Midbrain (tissue), 1 donor: Measurements from ENCODE around the gene PIK3R1.

Experiments
- DNase-seq: peaks from one replicate; lab custom pipeline; 2025; lab: John Stamatoyannopoulos, UW

The PIK3R1 gene

GRCh38 chr5:68271124-68271523 lies 55.6 kb downstream of the PIK3R1 start:
- no peak for DNase-seq

- no peak for DNase-seq
These were observed 56.7 kb downstream of the PIK3R1 start for GRCh38 chr5:68272289-68272688.

GRCh38 chr5:68273717-68274409 lies 58.3 kb downstream of the PIK3R1 start:
- DNase-seq: no peak

DNA sequence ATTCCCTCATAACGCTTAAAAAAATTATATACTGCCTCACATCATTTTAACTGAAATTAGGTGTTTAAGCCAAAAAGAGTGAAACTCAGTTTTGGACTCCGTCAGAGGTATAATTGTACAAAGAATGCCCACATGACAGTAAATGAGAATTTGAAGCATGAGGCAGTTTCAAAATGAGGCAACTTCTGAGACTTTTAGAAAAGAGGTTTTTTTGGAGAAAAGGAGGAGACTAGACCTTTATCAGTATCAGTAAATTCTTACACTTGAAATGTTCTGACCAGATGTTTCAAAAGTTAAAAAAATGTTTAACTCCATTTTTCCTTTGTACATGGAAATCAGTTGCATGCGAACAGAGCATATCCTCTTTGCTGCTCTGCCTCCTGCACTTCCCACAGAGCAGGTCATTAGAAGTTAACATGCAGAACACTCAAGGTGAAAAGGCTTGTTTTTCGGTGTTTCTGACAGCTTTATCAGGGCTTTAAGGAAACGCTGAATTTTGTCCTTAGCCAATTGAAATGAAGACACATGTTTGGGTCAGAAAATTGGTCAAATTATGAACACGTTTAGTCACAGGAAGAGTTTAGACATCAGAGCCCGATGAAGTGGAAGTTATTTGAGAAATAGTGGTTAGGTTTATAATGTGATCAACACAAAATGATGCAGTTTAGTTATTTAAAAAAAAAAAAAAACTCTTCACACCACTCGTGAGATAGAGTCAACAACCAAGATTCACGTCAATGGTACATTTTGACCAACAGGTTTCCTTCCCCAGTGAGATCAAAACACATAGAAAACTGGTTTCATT lies 59.5 kb downstream of the PIK3R1 start:
- DNase-seq: no peak

- no peak for DNase-seq
These were observed 61.2 kb downstream of the PIK3R1 start for GRCh38 chr5:68276740-68277139.

GRCh38 chr5:68277431-68277830 lies 61.9 kb downstream of the PIK3R1 start:
- no peak for DNase-seq

- DNase-seq: no peak
These were observed 64.4 kb downstream of the PIK3R1 start for GRCh38 chr5:68279984-68280383.

- no peak for DNase-seq
These were observed 66.4 kb downstream of the PIK3R1 start for GRCh38 chr5:68282001-68282400.

DNA sequence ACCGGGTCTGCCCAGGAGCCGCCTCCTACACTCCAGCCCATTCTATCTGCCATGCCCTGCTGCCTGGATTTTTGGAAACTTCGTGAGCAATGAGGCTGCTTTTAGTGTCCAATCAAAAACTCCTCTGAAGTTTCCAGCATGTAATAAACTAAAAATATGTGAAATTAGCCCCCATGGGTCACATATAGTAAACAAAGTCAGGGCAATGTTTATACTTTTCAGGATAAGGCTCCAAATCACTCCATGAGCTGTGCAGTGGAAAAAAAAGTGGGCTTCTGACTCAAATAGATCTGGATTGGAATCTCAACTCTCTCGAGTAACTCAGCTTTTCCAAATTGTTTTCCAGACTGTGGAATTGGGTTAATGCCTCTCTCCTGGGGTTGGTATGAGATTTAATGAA lies 68.2 kb downstream of the PIK3R1 start:
- no peak for DNase-seq

GRCh38 chr5:68285075-68285840 lies 69.7 kb downstream of the PIK3R1 start:
- no peak for DNase-seq

- peak; percentile 83 for DNase-seq
These were observed 70.5 kb downstream of the PIK3R1 start for GRCh38 chr5:68285851-68286611.

DNA sequence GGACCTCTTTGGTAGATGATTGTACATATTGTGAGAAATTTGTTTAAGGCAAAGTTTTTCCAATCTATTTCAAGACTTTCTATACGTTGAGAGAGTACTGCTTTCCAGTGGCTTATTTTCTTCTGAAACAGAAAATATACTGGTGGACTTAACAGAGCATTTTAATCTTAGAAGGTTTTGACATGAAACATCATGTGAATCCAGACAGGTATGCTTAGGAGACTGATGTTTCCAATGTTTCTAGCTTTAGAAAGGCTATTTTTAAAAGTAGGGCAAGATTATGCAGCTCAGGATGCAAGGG lies 71.0 kb downstream of the PIK3R1 start:
- DNase-seq: no peak

GRCh38 chr5:68287631-68287975 lies 72.0 kb downstream of the PIK3R1 start:
- no peak for DNase-seq

GRCh38 chr5:68287976-68288706 lies 72.6 kb downstream of the PIK3R1 start:
- peak; percentile 91 for DNase-seq

DNA sequence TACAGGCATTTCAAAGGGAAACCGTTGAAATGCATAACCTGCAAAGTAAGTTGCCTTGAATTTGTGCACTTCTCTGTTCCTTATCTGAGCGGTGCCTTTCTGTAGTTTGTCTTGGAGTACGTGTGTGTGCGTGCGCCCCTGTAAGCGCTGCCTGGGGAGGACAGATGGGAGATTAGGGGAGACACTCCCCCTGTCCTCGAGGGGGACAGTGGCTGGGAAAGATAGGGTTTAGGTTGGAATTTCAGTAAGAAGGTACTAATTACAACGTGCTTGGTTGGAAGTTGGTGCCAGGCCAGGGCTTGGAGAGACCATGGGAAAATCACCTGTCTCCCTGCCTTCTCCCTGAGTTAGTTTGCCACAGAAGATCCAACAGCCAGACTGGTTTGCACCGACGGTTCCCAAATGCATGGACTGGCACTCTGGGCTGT lies 73.2 kb downstream of the PIK3R1 start:
- peak; percentile 30 for DNase-seq

GRCh38 chr5:68289498-68289897 lies 73.9 kb downstream of the PIK3R1 start:
- DNase-seq: no peak

GRCh38 chr5:68290260-68290674 lies 74.7 kb downstream of the PIK3R1 start:
- peak; percentile 57 for DNase-seq

- DNase-seq: no peak
These were observed 75.3 kb downstream of the PIK3R1 start for GRCh38 chr5:68290847-68291246.

- no peak for DNase-seq
These were observed 76.8 kb downstream of the PIK3R1 start for GRCh38 chr5:68292316-68292715.

- DNase-seq: no peak
These were observed 80.2 kb downstream of the PIK3R1 start for GRCh38 chr5:68295772-68296171.

DNA sequence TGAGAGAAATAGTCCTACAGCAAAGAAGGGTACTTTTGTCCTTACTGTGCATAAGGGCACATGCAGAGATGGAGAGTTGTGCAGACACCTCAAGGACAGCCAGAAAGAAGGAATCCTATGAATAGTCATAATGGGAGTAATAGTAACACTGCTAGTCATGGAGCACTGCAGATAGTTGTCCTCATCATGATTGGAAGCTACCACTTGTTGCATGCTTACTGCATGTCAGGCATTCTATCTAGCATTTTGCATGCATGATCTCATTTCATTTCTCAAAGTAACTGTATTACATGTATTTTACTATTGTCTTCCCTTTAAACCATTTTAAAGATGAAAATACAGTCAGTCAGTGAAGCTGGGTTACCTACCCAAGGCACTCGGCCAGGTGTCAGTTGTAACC lies 81.3 kb downstream of the PIK3R1 start:
- no peak for DNase-seq

DNA sequence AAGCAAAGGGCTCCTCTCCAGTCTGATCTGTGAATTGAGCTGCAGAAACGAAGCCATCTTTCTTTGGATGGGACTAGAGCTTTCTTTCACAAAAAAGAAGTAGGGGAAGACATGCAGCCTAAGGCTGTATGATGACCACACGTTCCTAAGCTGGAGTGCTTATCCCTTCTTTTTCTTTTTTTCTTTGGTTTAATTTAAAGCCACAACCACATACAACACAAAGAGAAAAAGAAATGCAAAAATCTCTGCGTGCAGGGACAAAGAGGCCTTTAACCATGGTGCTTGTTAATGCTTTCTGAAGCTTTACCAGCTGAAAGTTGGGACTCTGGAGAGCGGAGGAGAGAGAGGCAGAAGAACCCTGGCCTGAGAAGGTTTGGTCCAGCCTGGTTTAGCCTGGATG lies 82.1 kb downstream of the PIK3R1 start:
- DNase-seq: no peak
